GM10248 (cell line): ENCODE measurements around the gene BANF2.

Experiments used
- CTCF ChIA-PET: fragments of 300-600 bp; sonication (Branson Sonifier 250); formaldehyde crosslinking; extraction: SDS; loops from one replicate; lab custom pipeline; 2021; ENCODE audit warnings: antibody characterized with exemption; lab: Yijun Ruan, JAX
- POLR2A ChIA-PET: fragments of 350-650 bp; sonication (Branson Sonifier 250); formaldehyde crosslinking; extraction: SDS; loops from one replicate; lab custom pipeline; 2020; ENCODE audit warnings: antibody characterized with exemption; lab: Yijun Ruan, JAX
- DNase-seq: peaks from one replicate; pipeline ENCODE4 v3.0.0; 2012; ENCODE audit errors: extremely low spot score
- CTCF ChIP-seq: IDR thresholded peaks from 2 replicates; pipeline ENCODE4 v1.5.1; 2012; ENCODE audit warnings: mild to moderate bottlenecking, low read depth; ENCODE audit errors: extremely low read depth, missing control alignments, control extremely low read depth

BANF2 gene

DNA sequence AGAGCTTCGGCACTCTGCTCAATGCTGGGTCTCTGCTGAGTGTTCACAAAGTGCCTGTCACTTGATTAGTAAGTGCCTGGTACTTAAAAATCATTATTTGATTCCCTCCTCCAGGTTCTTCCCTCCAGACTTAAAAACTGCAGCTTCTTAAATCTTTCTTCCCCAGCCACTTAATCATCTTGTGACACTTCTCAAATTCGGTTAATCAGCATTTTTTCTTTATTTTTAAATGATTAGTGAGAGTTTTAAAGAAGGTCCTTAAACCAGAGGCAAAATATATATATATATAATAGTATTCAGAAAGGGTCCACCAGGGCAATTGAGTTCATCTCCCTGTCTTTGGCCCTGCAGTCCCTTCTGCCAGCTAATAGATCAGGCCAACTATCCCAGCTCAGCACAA lies 8.0 kb upstream of the BANF2 start:
- no peak for TF ChIP-seq CTCF
- ChIA-PET POLR2A (no interaction called here), CTCF (interaction anchor here (1.1 to 5.0 kb wide), 4 partner anchors 8 to 130 kb away, joined by 3 to 38 read pairs (median 5); partner anchors contain the start of genes BANF2 and RRBP1)
- DNase-seq: no peak

- no peak for TF ChIP-seq CTCF
- ChIA-PET POLR2A (no interaction called here), CTCF (interaction anchor here (5.0 kb wide), 1 partner anchor 11 kb away, joined by 38 read pairs; the partner anchor contains the start of gene RRBP1)
- no peak for DNase-seq
Measured at GRCh38 chr20:17693444-17694001, 6.2 kb upstream of the BANF2 start.

DNA sequence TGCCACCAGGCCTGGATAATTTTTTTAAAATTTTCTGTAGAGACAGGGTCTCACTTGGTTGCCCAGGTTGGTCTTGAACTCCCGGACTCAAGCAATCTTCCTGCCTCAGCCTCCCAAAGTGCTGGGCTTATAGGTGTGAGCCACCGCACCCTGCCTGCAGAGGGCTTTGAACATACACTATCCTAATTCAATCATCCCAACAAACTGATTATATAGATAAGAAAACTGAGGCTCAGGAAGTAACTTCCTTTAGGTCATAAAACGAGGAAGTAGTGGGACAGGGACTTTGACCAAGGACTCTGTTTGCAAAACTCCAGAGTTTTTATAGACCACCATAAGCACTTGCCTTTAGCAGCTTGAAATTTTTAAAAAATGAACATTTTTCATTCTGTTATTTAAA lies 5.0 kb upstream of the BANF2 start:
- CTCF ChIA-PET: interaction anchor here (5.0 kb wide), 1 partner anchor 12 kb away, joined by 38 read pairs; the partner anchor contains the start of gene RRBP1
- no peak for DNase-seq
- POLR2A ChIA-PET: no interaction called here
- no peak for TF ChIP-seq CTCF

- no peak for TF ChIP-seq CTCF
- ChIA-PET POLR2A (no interaction called here), CTCF (interaction anchor here (4.6 kb wide), 1 partner anchor 14 kb away, joined by 22 read pairs; the partner anchor contains the start of gene RRBP1)
- DNase-seq: no peak
Measured at GRCh38 chr20:17696287-17696686, 3.5 kb upstream of the BANF2 start.

DNA sequence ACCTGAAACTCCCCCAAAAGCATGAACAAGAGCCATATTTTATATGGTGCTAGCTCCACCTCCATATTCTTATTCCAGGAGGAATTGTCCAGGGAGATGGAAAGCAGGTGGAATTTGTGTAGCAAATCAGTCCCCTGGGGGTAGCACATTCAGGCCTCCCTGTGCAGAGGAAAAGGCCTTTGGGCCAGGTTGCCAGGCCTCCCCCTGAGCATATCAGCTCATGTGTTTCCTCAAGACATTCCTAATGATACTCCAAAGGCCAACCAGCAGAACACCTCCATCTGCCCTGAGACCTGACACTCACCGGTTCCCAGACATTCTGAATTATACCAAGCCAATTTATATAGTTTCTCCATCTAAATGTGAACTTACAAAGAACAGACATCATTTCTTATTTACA lies 2.6 kb upstream of the BANF2 start:
- CTCF ChIA-PET: interaction anchor here (4.6 kb wide), 1 partner anchor 14 kb away, joined by 22 read pairs; the partner anchor contains the start of gene RRBP1
- DNase-seq: no peak
- TF ChIP-seq CTCF: no peak
- POLR2A ChIA-PET: no interaction called here

GRCh38 chr20:17698384-17698783 lies 1.4 kb upstream of the BANF2 start:
- CTCF ChIA-PET: interaction anchor here (1.1 to 4.6 kb wide), 3 partner anchors 16 to 240 kb away, joined by 3 to 22 read pairs (median 3); partner anchors contain the start of gene RRBP1
- DNase-seq: no peak
- POLR2A ChIA-PET: no interaction called here
- TF ChIP-seq CTCF: no peak
